Activated CD4-positive, alpha-beta T cell treated with anti-CD3 and anti-CD28 coated beads for 24 hours (primary cell): Measurements from ENCODE around the gene XXYLT1.
"Not testable (repeated sequence)": the region's sequence is repeated elsewhere in the genome, so short reads cannot be mapped to it uniquely, and the experiment has no call there.

Source experiments
- DNase-seq, 2 donors: peaks; one replicate each; pipeline ENCODE4 v3.0.0-alpha.2; 2020; ENCODE audit warnings: low read depth in 2 of 2

XXYLT1 gene

GRCh38 chr3:195097331-195098255, 173.4 kb downstream of the XXYLT1 start:
- no peak for DNase-seq

- DNase-seq, result no peak
These were observed 174.3 kb downstream of the XXYLT1 start for GRCh38 chr3:195096484-195097330.

- DNase-seq, result no peak
These were observed 174.9 kb downstream of the XXYLT1 start for GRCh38 chr3:195096053-195096452.

GRCh38 chr3:195095704-195096036, 175.3 kb downstream of the XXYLT1 start:
- DNase-seq, result no peak

DNA sequence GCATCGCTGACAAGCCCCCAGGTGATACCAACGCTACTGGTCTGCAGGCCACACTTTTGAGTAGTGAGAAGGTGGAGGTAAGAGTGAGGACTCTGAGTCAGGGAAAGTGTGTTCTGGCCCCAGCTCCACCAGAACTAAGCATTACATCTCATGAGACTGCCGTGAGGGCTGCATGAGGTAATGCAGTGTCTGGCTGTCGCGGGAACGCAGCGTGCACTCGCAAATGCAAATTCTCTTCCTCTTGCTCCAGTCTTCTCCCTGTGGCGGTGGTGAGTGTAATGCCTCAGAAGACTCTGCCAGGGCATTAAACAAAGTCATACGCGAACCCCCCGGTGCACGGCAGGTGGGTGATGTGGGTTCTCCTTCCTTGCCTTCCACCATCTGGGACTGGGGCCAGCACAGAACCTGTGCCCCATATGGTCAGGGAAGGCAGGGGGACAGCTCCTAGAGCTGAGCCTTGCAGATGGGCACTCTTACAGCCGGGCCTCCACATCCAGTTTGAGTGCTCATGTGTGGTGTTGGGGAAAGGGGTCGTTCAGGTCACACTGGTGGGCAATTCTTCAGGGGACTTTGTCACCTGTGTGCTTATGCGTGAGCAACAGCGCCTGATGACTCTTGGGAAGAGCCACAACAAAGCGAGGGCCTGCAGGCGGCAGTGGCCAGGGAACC, 175.8 kb downstream of the XXYLT1 start:
- no peak for DNase-seq

DNA sequence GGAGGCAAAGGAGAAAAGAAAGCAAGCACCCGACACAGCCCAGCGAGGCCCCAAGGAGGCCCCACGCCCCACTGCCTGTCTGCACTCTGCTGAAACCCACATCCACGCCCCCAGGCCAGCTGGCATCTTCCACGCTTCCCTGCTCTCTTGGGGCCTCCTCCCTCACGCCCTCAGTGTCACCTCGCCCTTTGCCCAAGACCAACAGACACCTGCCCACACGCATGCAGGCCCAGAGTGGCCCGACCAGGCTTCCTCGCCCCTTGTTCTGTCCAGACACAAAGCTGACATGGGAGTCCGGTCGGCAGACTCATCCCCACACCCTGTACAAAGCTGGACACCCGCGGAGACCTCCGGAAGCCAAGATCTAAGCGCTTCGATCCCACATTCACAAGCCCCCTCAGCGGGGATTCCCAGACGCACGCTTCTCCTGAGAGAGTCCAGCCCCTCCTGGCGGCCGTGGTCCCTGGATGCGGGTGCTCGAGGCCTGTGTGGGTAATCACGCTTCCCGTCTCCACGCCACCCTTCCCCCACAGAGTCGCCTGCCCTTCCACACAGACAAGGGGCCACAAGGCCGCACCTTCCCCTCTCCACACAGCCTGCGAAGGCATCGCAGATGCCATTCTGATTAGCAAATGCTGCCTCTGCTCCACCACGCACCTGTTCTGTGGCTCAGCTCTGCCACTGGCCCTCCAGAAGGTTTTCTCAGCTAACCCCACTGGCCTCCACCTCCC, 176.6 kb downstream of the XXYLT1 start:
- no peak for DNase-seq

DNA sequence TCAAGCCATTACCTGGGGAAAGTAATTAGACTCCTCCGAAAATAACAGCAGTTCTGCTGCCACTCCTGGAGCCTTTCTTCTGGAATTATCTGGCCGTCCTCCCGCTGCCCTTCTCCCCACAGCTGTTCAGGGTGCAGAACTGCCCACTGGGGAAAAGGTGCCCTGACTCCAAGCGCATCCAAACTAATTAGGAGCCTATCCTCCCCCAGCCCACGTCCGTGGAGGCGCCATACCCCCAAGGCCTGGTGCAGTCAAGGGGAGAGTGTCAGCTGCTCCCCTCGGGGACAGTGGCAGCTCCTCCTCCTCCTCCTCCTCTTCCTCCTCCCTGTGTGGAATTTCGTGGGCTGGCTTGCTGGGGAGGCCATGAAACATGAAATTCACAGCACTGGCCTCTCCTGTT, 177.2 kb downstream of the XXYLT1 start:
- no peak for DNase-seq

GRCh38 chr3:195087840-195088601, 182.9 kb downstream of the XXYLT1 start:
- DNase-seq, result not testable (repeated sequence)

- no peak for DNase-seq
These were observed 183.6 kb downstream of the XXYLT1 start for GRCh38 chr3:195087328-195087727.

DNA sequence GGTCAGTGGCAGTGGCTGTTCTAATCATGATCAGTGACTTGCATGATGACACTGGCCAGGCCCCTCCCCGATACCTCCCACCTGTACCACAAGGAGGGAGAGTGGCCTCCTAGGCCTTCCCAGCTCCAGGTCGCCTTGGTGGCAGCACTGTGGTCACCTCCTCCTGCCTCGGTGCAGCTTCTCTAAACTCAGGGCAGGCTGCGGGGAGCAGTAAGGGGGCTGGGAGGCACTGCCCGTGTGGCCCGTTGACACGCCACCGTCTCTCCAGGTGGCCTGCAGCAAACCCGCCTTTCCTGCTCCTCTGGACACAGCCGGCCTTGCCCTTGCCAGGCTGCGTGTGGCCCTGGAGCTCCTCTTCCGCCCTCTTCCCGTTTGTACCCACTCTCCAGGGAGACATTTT, 184.1 kb downstream of the XXYLT1 start:
- DNase-seq, result no peak

DNA sequence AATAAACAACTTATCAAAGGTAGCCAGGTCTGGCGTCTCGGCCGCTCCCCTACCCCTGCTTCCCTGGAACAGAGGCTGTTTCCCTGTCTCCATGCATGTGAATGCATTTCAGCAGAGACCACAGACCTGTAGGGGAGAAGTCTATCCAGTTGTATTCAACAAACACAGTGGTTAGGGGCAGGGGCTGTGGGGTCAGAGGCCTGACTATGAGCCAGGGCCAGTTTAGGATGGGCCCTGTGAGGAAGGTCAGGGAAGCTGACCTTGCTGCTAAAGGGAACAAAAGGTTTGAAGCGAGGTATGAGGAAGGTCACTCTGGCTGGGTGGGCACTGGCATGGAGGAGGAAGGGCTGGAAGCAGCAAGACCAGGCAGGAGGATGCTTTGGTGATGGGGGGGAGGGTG, 184.6 kb downstream of the XXYLT1 start:
- DNase-seq, result no peak

GRCh38 chr3:195085356-195086130, 185.4 kb downstream of the XXYLT1 start:
- DNase-seq, result no peak

DNA sequence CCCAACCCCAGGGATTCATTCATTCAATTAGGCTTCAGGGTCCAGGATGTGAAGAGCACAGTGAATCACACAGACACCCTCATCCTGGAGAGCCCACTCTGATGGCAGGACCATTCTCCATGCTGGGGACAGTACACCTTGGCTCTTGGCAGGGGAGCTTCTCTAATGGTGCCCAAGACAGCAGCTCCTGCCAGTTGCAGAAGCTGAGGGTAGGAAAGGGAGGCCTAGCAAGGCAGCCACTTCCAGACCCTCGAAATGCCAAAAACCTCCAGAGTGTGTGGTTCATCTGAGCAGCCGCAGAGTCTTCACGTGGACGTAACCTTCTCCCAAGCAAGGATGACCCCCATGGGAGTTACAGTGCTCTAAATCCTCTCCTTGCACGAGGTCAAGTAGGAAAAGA, 186.2 kb downstream of the XXYLT1 start:
- no peak for DNase-seq

GRCh38 chr3:195083659-195084058, 187.3 kb downstream of the XXYLT1 start:
- DNase-seq, result no peak

- no peak for DNase-seq
These were observed 188.1 kb downstream of the XXYLT1 start for GRCh38 chr3:195082811-195083210.

GRCh38 chr3:195081242-195081963, 189.6 kb downstream of the XXYLT1 start:
- no peak for DNase-seq

- no peak for DNase-seq
These were observed 190.3 kb downstream of the XXYLT1 start for GRCh38 chr3:195080571-195081151.

DNA sequence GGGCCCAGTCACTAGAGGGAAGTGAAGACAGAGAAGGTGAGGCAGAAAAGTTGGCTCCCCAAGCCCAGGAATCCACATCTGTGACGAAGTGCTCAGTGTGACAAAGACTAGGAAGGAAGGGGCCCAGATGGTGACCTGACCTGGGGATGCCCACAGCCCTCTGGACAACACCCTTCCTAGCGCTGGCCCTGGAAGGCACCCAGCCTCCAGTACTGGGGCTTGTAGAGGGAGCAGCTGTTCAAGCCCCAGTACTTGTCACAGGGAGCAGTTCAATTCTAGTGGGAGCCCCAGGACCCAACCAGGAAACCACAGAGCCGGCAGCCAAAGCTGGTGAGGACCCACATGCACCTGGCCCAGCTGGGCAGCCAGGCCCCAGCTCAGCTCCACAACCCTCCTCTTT, 190.8 kb downstream of the XXYLT1 start:
- DNase-seq, result no peak

GRCh38 chr3:195079636-195080035, 191.3 kb downstream of the XXYLT1 start:
- DNase-seq, result no peak
